LNCaP clone FGC (cell line): ENCODE data around the gene IBA57.

Experiments
- DNase-seq: peaks from one replicate; pipeline ENCODE4 v3.0.0-alpha.2; 2011; ENCODE audit warnings: low read depth
- H3K4me3 ChIP-seq: 2 replicates; pipeline ENCODE4 v1.5.1; 2011; ENCODE audit warnings: mild to moderate bottlenecking, low read depth, low read length, control low read depth
- CTCF ChIP-seq: IDR thresholded peaks from 2 replicates; pipeline ENCODE4 v1.5.1; 2012; ENCODE audit warnings: mild to moderate bottlenecking; ENCODE audit not compliant: control insufficient read depth, insufficient read depth; ENCODE audit errors: extremely low read depth

IBA57 gene

GRCh38 chr1:228212966-228213844 is 47.6 kb downstream of the IBA57 start:
- TF ChIP-seq CTCF: peak; percentile 94
- DNase-seq: peak; percentile 62
- H3K4me3 ChIP-seq: peak overlapping the region; percentile 57

DNA sequence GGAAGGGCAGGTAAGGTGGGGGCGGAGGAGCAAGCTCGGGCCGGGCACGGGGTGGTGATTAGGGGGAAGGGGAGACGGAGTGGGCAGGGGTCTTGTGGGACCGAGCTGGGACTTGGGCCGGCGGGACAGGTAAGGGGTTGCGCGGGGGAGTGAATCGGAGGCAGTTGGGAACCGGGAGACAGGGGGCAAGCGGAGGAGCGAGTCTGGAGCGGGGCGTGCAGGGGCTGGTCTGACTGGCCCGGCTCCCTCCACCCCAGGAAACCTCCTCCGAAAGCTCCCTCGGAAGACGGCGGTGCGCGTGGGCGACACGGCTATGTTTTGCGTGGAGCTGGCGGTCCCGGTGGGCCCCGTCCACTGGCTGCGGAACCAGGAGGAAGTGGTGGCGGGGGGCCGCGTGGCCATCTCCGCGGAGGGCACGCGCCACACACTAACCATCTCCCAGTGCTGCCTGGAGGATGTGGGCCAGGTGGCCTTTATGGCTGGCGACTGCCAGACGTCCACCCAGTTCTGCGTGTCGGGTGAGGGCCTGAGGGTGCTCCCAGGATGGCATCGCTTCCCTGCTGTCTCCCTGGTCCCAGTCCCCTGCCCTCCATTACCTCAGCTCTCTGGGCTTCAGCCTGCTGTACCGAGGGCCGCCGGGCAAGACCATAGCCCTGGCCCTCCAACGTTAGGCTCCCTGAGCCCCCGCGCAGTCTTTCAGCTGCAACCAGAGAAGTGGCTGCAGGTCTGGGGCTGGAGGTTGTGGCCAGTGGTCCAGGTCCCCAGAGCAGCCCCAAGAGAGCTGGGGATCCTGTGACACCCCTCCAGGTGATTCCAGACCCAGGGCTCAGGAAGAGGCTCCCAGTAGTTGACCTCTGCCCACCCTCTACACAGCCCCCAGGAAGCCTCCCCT is 48.6 kb downstream of the IBA57 start:
- H3K4me3 ChIP-seq: peak overlapping the region; percentile 38
- TF ChIP-seq CTCF: no peak
- DNase-seq: no peak

DNA sequence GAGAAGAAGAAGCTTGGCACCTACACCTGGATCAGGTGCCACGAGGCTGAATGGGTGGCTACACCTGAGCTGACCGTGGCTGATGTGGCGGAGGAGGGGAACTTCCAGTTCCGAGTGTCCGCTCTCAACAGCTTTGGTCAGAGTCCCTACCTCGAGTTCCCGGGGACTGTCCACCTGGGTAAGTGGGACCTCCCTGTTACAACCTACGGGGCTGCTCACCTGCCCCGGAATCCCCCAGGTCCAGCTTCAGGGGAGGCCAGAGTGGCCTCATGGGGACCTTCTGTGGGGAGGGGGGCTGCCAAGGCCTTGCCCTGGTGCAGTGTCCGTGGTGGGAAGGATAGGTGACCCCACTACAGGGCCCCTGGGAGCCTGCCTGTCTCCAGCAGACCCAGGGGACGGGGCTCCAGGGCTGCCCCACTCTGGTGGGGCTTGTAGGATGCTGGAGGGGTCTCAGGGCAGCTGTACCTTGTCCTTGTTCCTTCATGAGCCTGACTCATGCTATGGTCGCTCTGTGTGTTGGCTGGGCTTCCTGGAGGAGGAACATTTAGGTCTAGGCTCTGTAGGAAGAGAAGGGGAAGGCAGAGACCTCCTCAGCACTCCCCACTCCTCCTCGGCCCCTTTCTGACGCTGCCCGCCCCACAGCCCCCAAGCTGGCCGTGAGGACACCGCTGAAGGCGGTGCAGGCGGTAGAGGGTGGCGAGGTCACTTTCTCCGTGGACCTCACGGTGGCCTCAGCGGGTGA is 49.5 kb downstream of the IBA57 start:
- TF ChIP-seq CTCF: no peak
- no peak for DNase-seq
- no peak overlapping the region for H3K4me3 ChIP-seq

DNA sequence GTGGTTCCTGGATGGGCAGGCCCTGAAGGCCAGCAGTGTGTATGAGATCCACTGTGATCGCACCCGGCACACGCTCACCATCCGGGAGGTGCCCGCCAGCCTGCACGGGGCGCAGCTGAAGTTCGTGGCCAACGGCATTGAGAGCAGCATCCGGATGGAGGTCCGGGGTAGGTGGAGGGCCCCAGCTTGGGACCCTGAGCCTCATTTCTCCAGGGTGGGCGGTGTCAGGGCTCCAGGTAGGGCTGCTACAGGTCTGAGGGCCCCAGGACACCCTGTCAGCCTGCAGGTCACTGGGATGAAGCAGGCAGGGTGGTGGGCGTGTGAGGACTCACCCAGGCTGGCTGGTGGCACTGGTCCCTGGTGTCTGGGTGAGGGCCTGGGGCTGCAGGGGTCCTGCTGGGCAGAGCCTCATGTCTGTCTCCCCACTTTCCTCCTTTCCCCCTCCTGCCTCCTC is 50.1 kb downstream of the IBA57 start:
- TF ChIP-seq CTCF: no peak

DNA sequence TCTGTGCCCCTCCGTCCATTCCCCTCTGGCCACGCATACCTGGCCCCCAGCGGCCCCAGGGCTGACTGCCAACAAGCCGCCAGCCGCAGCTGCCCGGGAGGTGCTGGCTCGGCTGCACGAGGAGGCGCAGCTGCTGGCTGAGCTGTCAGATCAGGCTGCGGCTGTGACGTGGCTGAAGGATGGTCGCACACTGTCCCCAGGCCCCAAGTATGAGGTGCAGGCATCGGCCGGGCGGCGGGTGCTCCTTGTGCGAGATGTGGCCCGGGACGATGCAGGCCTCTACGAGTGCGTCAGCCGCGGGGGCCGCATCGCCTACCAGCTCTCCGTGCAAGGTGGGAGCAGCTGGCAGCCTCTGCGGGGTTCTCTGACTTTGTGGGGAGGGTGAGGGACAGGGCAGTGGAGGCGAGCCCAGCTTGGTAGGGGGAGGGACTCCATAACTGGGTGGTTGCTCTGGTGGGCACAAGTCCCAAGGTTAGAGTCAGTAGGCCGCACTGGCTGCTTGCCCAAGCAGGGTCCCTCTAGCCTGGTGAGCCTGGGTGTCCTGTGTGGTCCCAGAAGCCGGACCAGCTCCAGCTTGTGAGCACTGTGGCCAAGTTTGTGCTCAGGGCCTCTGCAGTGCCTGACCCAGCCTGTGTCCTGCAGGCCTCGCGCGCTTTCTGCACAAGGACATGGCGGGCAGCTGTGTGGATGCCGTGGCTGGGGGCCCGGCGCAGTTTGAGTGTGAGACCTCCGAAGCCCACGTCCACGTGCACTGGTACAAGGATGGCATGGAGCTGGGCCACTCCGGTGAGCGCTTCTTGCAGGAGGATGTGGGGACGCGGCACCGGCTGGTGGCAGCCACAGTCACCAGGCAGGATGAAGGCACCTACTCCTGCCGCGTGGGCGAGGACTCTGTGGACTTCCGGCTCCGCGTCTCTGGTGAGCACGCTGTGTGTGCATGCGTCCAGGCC is 51.0 kb downstream of the IBA57 start:
- H3K4me3 ChIP-seq: no peak overlapping the region
- TF ChIP-seq CTCF: no peak
- no peak for DNase-seq

More for the DNA sequence above, 50.1 kb downstream of the IBA57 start:
- H3K4me3 ChIP-seq: no peak overlapping the region
- no peak for DNase-seq
